Keratinocyte (primary cell): ENCODE measurements around the gene RCSD1. TPM values are rescaled to one million over a fixed set of nuclear protein-coding genes. Genes with fewer than 3 reads are reported as not detected.

Experiments used
- DNase-seq: peaks from one replicate; pipeline ENCODE4 v3.0.0-alpha.2; 2011; ENCODE audit warnings: low read depth, missing footprints, low spot score
- FAIRE-seq: peaks from 2 replicates; lab custom pipeline; 2011; peaks lifted over from hg19 to GRCh38; lab: Jason Lieb, UNC
- H2AFZ ChIP-seq: 2 replicates; pipeline ENCODE4 v1.6.0; 2012; ENCODE audit warnings: low read length, control low read depth, inconsistent platforms; ENCODE audit not compliant: control insufficient read depth
- H3K27ac ChIP-seq: 2 replicates; pipeline ENCODE4 v1.5.1; 2011; ENCODE audit warnings: low read length; ENCODE audit not compliant: control insufficient read depth, insufficient read depth
- H3K27me3 ChIP-seq: 3 replicates; pipeline ENCODE4 v1.6.0; 2011; ENCODE audit warnings: low read length; ENCODE audit not compliant: control insufficient read depth, insufficient read depth; ENCODE audit errors: extremely low read depth
- H3K36me3 ChIP-seq, 2 experiments: 2 replicates in 1 of 2; 3 replicates in 1 of 2; pipeline ENCODE4 v1.5.1; 2011; ENCODE audit warnings: low read length in 2 of 2, mild to moderate bottlenecking in 1 of 2; ENCODE audit not compliant: control insufficient read depth in 2 of 2, insufficient read depth in 2 of 2; ENCODE audit errors: extremely low read depth in 1 of 2
- H3K4me1 ChIP-seq: 3 replicates; pipeline ENCODE4 v1.5.1; 2011; ENCODE audit warnings: low read length; ENCODE audit not compliant: control insufficient read depth, insufficient read depth; ENCODE audit errors: extremely low read depth
- H3K4me2 ChIP-seq: 3 replicates; pipeline ENCODE4 v1.6.0; 2011; ENCODE audit warnings: low read depth, low read length; ENCODE audit not compliant: control insufficient read depth, insufficient read depth; ENCODE audit errors: extremely low read depth
- H3K4me3 ChIP-seq, 3 experiments: fragments of 200-600 bp in 1 of 3; sonication (generic) in 1 of 3; 2 replicates in 2 of 3; 3 replicates in 1 of 3; pipeline ENCODE4 v1.5.1; 2011 to 2016; ENCODE audit warnings: low read length in 3 of 3, mild to moderate bottlenecking in 3 of 3, control low read depth in 2 of 3, inconsistent platforms in 1 of 3, low read depth in 1 of 3, mixed read lengths in 1 of 3, mixed run types in 1 of 3, moderate library complexity in 1 of 3; ENCODE audit not compliant: control insufficient read depth in 2 of 3, insufficient read depth in 2 of 3; ENCODE audit errors: extremely low read depth in 1 of 3
- H3K79me2 ChIP-seq: 2 replicates; pipeline ENCODE4 v1.6.0; 2012; ENCODE audit warnings: low read length; ENCODE audit not compliant: control insufficient read depth, insufficient read depth
- H3K9ac ChIP-seq: 3 replicates; pipeline ENCODE4 v1.6.0; 2011; ENCODE audit warnings: low read length; ENCODE audit not compliant: control insufficient read depth, insufficient read depth; ENCODE audit errors: extremely low read depth
- H3K9me1 ChIP-seq: 3 replicates; pipeline ENCODE4 v1.6.0; 2011; ENCODE audit warnings: low read length; ENCODE audit not compliant: control insufficient read depth, insufficient read depth; ENCODE audit errors: extremely low read depth
- H3K9me3 ChIP-seq: 2 replicates; pipeline ENCODE4 v1.5.1; 2012; ENCODE audit warnings: low read depth, low read length; ENCODE audit not compliant: control insufficient read depth
- H4K20me1 ChIP-seq: 3 replicates; pipeline ENCODE4 v1.6.0; 2011; ENCODE audit warnings: low read length; ENCODE audit not compliant: control insufficient read depth, insufficient read depth; ENCODE audit errors: extremely low read depth
- EZH2 ChIP-seq: IDR thresholded peaks from one replicate; pipeline ENCODE4 v1.6.1; 2012; ENCODE audit warnings: inconsistent platforms, mild to moderate bottlenecking, low read length, moderate library complexity
- dilution Hi-C: fragments of 300-500 bp; cut with MboI; formaldehyde crosslinking; loops from one replicate; pipeline ENCODE4 v1.7.0; 2020; ENCODE audit warnings: low sequenced_read_pairs; ENCODE audit not compliant: extremely low pct_ligation_motif_present
- polyA plus RNA-seq, 5 experiments: library from polyadenylated mRNA; depleted of rRNA in 3 of 5; stranded (reverse) in 3 of 5; stranded (forward) in 1 of 5; unstranded in 1 of 5; fragments of >200 nt; gene quantifications; 1 replicate in 1 of 5; 2 replicates in 3 of 5; 3 replicates in 1 of 5; pipeline versions ENCODE4 v1.2.1 to v1.2.3, GENCODE V29; 2011 to 2012; ENCODE audit warnings: missing spikeins in 2 of 5, low read depth in 1 of 5, low replicate concordance in 1 of 5
- TF ChIP-seq, protein P1 (sequence below), 3 experiments: IDR thresholded peaks in 1 of 3; conservative IDR thresholded peaks in 1 of 3; optimal IDR thresholded peaks in 1 of 3; 2 replicates in 2 of 3; 3 replicates in 1 of 3; pipeline versions ENCODE3 to v1.5.1; 2011; ENCODE audit warnings: low read length in 3 of 3, mild to moderate bottlenecking in 3 of 3, moderate library complexity in 2 of 3, control low read depth in 1 of 3, inconsistent platforms in 1 of 3; ENCODE audit not compliant: insufficient read depth in 2 of 3; ENCODE audit errors: extremely low read depth in 1 of 3

RCSD1 gene
- polyA plus RNA-seq, 1 donor (not counting 4 experiments of a cell fraction or from before 2014, with no cell fraction given): 0.03 TPM

DNA sequence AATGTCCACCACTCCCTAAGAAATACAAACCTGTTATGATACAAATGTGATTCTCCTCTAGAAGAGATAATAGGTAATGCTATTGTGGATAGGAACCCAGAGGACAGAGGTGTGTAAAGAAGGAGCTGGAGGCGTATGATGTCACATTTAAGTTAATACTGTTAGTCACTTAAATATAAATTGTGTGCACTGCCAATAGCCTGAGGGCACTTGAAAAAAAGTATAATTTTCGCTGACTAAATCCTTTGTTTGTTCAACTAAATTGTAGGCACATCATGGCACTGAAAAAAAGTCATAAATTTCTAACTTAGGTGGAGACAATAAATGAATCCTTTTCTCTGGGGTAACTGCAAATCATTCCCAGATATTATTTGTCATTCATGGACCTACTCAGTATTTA, 4.4 kb downstream of the RCSD1 start:
- Histone ChIP-seq H4K20me1 (no peaks in the 10 kb centered on the region), H3K4me1 (peaks cover 4% of the 10 kb centered on the region), H3K79me2 (no peaks in the 10 kb centered on the region), H2AFZ (no peak overlapping the region), H3K4me3 (no peak overlapping the region), H3K9me3 (no peaks in the 10 kb centered on the region), H3K4me2 (no peak overlapping the region), H3K27me3 (peaks cover 13% of the 10 kb centered on the region), H3K27ac (no peak overlapping the region), H3K9ac (no peak overlapping the region), H3K36me3 (no peaks in the 10 kb centered on the region), H3K9me1 (no peaks in the 10 kb centered on the region)
- no peak for FAIRE-seq
- dilution Hi-C loops: no loop called here
- no peak for DNase-seq
- TF ChIP-seq, protein P1, sequence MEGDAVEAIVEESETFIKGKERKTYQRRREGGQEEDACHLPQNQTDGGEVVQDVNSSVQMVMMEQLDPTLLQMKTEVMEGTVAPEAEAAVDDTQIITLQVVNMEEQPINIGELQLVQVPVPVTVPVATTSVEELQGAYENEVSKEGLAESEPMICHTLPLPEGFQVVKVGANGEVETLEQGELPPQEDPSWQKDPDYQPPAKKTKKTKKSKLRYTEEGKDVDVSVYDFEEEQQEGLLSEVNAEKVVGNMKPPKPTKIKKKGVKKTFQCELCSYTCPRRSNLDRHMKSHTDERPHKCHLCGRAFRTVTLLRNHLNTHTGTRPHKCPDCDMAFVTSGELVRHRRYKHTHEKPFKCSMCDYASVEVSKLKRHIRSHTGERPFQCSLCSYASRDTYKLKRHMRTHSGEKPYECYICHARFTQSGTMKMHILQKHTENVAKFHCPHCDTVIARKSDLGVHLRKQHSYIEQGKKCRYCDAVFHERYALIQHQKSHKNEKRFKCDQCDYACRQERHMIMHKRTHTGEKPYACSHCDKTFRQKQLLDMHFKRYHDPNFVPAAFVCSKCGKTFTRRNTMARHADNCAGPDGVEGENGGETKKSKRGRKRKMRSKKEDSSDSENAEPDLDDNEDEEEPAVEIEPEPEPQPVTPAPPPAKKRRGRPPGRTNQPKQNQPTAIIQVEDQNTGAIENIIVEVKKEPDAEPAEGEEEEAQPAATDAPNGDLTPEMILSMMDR (optimal IDR thresholded peaks at IDR 0.05 in 1 of 3, IDR thresholded peaks at IDR 0.05 in 1 of 3, conservative IDR thresholded peaks at IDR 0.05 in 1 of 3; ENCODE audit: extremely low read depth in 1 of 3, insufficient read depth in 2 of 3, low read length in 3 of 3): no peak
- no peak for TF ChIP-seq EZH2

DNA sequence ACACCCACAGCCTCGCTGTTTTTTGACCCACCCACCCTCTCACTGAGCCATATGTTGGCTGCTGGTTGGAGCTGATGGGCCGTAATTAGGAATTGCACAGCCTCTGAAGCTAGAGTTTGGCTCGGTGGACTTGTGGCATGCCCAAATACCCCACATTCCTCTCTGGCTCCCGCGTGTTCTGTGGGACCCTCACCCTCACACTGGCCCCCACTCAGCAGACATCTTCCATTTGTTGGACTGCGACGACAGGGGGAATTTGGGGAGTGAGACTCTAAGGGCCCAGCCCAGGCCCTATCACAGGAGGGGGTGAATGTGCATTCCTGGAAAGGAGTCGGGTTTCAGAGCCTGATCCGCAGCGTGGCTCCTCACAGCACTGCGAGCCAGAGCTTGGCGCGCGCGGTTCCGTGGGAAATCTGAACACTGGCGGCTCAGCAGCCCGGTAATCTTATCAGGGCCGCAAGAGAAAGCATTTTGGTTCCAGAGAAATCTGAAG, 5.2 kb downstream of the RCSD1 start:
- Histone ChIP-seq H2AFZ (no peak overlapping the region), H3K4me1 (peaks cover 4% of the 10 kb centered on the region), H4K20me1 (no peaks in the 10 kb centered on the region), H3K4me3 (no peak overlapping the region), H3K9ac (no peak overlapping the region), H3K27me3 (peaks cover 8% of the 10 kb centered on the region), H3K9me3 (no peaks in the 10 kb centered on the region), H3K79me2 (no peaks in the 10 kb centered on the region), H3K27ac (no peak overlapping the region), H3K36me3 (no peaks in the 10 kb centered on the region), H3K9me1 (no peaks in the 10 kb centered on the region), H3K4me2 (no peak overlapping the region)
- FAIRE-seq (no peak), DNase-seq (no peak)
- dilution Hi-C loops: no loop called here
- no peak for TF ChIP-seq EZH2
- TF ChIP-seq, protein P1 (optimal IDR thresholded peaks at IDR 0.05 in 1 of 3, IDR thresholded peaks at IDR 0.05 in 1 of 3, conservative IDR thresholded peaks at IDR 0.05 in 1 of 3; ENCODE audit: extremely low read depth in 1 of 3, insufficient read depth in 2 of 3, low read length in 3 of 3): no peak
